CD4-positive, CD25-positive, alpha-beta regulatory T cell (primary cell): ENCODE data around the gene TSPAN3. TPM values are rescaled to one million over a fixed set of nuclear protein-coding genes. Genes with fewer than 3 reads are reported as not detected.
A peak's percentile ranks its signal among the peaks of the same experiment; 100 is the strongest.

Source experiments
- ATAC-seq, 2 donors: fragments of 150-1000 bp; cut with Tn5 transposase; one replicate each; pipeline ENCODE4 v1.10.0; 2021; ENCODE audit warnings: low read depth in 2 of 2, moderate number of reproducible peaks in 2 of 2, moderate library complexity in 1 of 2
- DNase-seq, 3 donors: peaks; one replicate each; pipeline versions ENCODE4 v3.0.0 to v3.0.0-alpha.2; 2012 to 2022; ENCODE audit warnings: mixed read lengths in 1 of 3
- H3K27ac ChIP-seq: one replicate; pipeline ENCODE4 v1.7.0; 2013; ENCODE audit warnings: mild to moderate bottlenecking, low read length; ENCODE audit not compliant: insufficient read depth, poor library complexity, severe bottlenecking
- H3K27me3 ChIP-seq: one replicate; pipeline ENCODE4 v1.7.0; 2013; ENCODE audit warnings: low read length; ENCODE audit not compliant: control insufficient read depth, insufficient read depth
- H3K36me3 ChIP-seq: one replicate; pipeline ENCODE4 v1.7.0; 2013; ENCODE audit warnings: mild to moderate bottlenecking, low read length, moderate library complexity; ENCODE audit not compliant: control insufficient read depth, insufficient read depth
- H3K4me1 ChIP-seq: 2 replicates; pipeline ENCODE4 v1.7.0; 2013; ENCODE audit warnings: mild to moderate bottlenecking, low read length; ENCODE audit not compliant: insufficient read depth, control insufficient read depth, poor library complexity, severe bottlenecking
- H3K4me3 ChIP-seq: one replicate; pipeline ENCODE4 v1.7.0; 2013; ENCODE audit warnings: low read depth, mild to moderate bottlenecking, low read length, moderate library complexity
- H3K9me3 ChIP-seq, 2 experiments: 1 replicate in 1 of 2; 2 replicates in 1 of 2; pipeline ENCODE4 v1.7.0; 2013; ENCODE audit warnings: low read length in 2 of 2, mild to moderate bottlenecking in 1 of 2, moderate library complexity in 1 of 2; ENCODE audit not compliant: control insufficient read depth in 2 of 2
- H3K27ac Mint-ChIP-seq, 3 donors: one replicate each; pipeline ENCODE4 v1.8.0; 2020 to 2022; ENCODE audit warnings: mild to moderate bottlenecking in 3 of 3, mixed read lengths in 3 of 3, moderate library complexity in 2 of 3
- H3K27me3 Mint-ChIP-seq: one replicate; pipeline ENCODE4 v1.8.0; 2022; ENCODE audit warnings: mild to moderate bottlenecking, mixed read lengths
- H3K36me3 Mint-ChIP-seq: one replicate; pipeline ENCODE4 v1.8.0; 2020; ENCODE audit warnings: mixed read lengths
- H3K4me1 Mint-ChIP-seq, 4 donors: one replicate each; pipeline ENCODE4 v1.8.0; 2020 to 2022; ENCODE audit warnings: mixed read lengths in 4 of 4, mild to moderate bottlenecking in 1 of 4
- H3K4me3 Mint-ChIP-seq, 4 donors: one replicate each; pipeline ENCODE4 v1.8.0; 2020 to 2022; ENCODE audit warnings: mild to moderate bottlenecking in 4 of 4, mixed read lengths in 4 of 4, moderate library complexity in 3 of 4
- H3K9me3 Mint-ChIP-seq, 7 donors: one replicate each; pipeline ENCODE4 v1.8.0; 2020 to 2022; ENCODE audit warnings: mixed read lengths in 7 of 7, mild to moderate bottlenecking in 3 of 7, moderate library complexity in 2 of 7
- polyA plus RNA-seq, 4 donors: library from polyadenylated mRNA; unstranded; fragments of 300-500 nt; fragmentation: Illumina TruSeq; gene quantifications; one replicate each; pipeline ENCODE4 v1.2.3, GENCODE V29; 2021
- total RNA-seq: library from RNA; stranded (reverse); gene quantifications from one replicate; pipeline ENCODE4 v1.2.3, GENCODE V29; 2022

Gene TSPAN3
- total and polyA plus RNA-seq, 5 donors from 2014 or later, result 5.4 to 31.0 (median 24.2) TPM

- H3K27ac ChIP-seq, result no peak overlapping the region
- peaks cover 54% of the 10 kb centered on the region for H3K36me3 ChIP-seq
- no peak overlapping the region for H3K4me3 ChIP-seq
- peaks cover 0 to 1% (median 0%) of the 10 kb centered on the region in 7 donors for H3K9me3 Mint-ChIP-seq
- ATAC-seq (no peak), DNase-seq (no peak)
- H3K4me3 Mint-ChIP-seq, result no peak overlapping the region
- H3K27ac Mint-ChIP-seq, result peak overlapping the region in 1 of 3 donors; percentile 51
- peaks cover 1% of the 10 kb centered on the region for H3K36me3 Mint-ChIP-seq
- H3K9me3 ChIP-seq, result no peaks in the 10 kb centered on the region
- H3K27me3 Mint-ChIP-seq, result no peaks in the 10 kb centered on the region
- H3K4me1 Mint-ChIP-seq, result peaks cover 0 to 2% (median under 1%) of the 10 kb centered on the region in 4 donors
- no peaks in the 10 kb centered on the region for H3K4me1 ChIP-seq
- H3K27me3 ChIP-seq, result no peaks in the 10 kb centered on the region
Measured at GRCh38 chr15:77030928-77031375, 40.0 kb downstream of the TSPAN3 start.

- H3K27me3 Mint-ChIP-seq, result no peaks in the 10 kb centered on the region
- no peak overlapping the region for H3K27ac ChIP-seq
- H3K4me1 Mint-ChIP-seq, result peaks cover 0 to 4% (median under 1%) of the 10 kb centered on the region in 4 donors
- H3K4me3 ChIP-seq, result no peak overlapping the region
- H3K36me3 ChIP-seq, result peaks cover 54% of the 10 kb centered on the region
- no peak for DNase-seq
- no peaks in the 10 kb centered on the region for H3K9me3 ChIP-seq
- ATAC-seq, result no peak
- no peak overlapping the region for H3K27ac Mint-ChIP-seq
- no peaks in the 10 kb centered on the region for H3K4me1 ChIP-seq
- no peaks in the 10 kb centered on the region for H3K36me3 Mint-ChIP-seq
- H3K9me3 Mint-ChIP-seq, result peaks cover 0 to 1% (median 0%) of the 10 kb centered on the region in 7 donors
- no peaks in the 10 kb centered on the region for H3K27me3 ChIP-seq
- H3K4me3 Mint-ChIP-seq, result no peak overlapping the region
Measured at GRCh38 chr15:77030048-77030927, 40.6 kb downstream of the TSPAN3 start.

- no peaks in the 10 kb centered on the region for H3K4me1 ChIP-seq
- DNase-seq (no peak), ATAC-seq (no peak)
- no peaks in the 10 kb centered on the region for H3K9me3 ChIP-seq
- no peak overlapping the region for H3K4me3 ChIP-seq
- H3K9me3 Mint-ChIP-seq, result peaks cover 0 to 1% (median 0%) of the 10 kb centered on the region in 7 donors
- H3K4me3 Mint-ChIP-seq, result no peak overlapping the region
- H3K36me3 ChIP-seq, result peaks cover 58% of the 10 kb centered on the region
- H3K4me1 Mint-ChIP-seq, result peaks cover 0 to 4% (median under 1%) of the 10 kb centered on the region in 4 donors
- peak overlapping the region in 1 of 3 donors; percentile 76 for H3K27ac Mint-ChIP-seq
- no peaks in the 10 kb centered on the region for H3K27me3 ChIP-seq
- H3K27me3 Mint-ChIP-seq, result no peaks in the 10 kb centered on the region
- no peak overlapping the region for H3K27ac ChIP-seq
- no peaks in the 10 kb centered on the region for H3K36me3 Mint-ChIP-seq
Measured at GRCh38 chr15:77029166-77030047, 41.5 kb downstream of the TSPAN3 start.

GRCh38 chr15:77028451-77029165 is 42.3 kb downstream of the TSPAN3 start:
- Mint-ChIP-seq H3K9me3 (peaks cover 0 to 1% (median 0%) of the 10 kb centered on the region in 7 donors), H3K36me3 (no peaks in the 10 kb centered on the region), H3K27me3 (no peaks in the 10 kb centered on the region), H3K27ac (no peak overlapping the region), H3K4me1 (peaks cover 0 to 7% (median 2%) of the 10 kb centered on the region in 4 donors), H3K4me3 (no peak overlapping the region)
- Histone ChIP-seq H3K9me3 (no peaks in the 10 kb centered on the region), H3K4me1 (no peaks in the 10 kb centered on the region), H3K27ac (no peak overlapping the region), H3K27me3 (no peaks in the 10 kb centered on the region), H3K36me3 (peaks cover 57% of the 10 kb centered on the region), H3K4me3 (no peak overlapping the region)
- DNase-seq, result peak in 1 of 3 donors; percentile 0
- no peak for ATAC-seq

- H3K9me3 Mint-ChIP-seq, result peaks cover 0 to 1% (median 0%) of the 10 kb centered on the region in 7 donors
- peaks cover 53% of the 10 kb centered on the region for H3K36me3 ChIP-seq
- no peak overlapping the region for H3K27ac Mint-ChIP-seq
Measured at GRCh38 chr15:77027697-77028450, 43.0 kb downstream of the TSPAN3 start.

GRCh38 chr15:77027111-77027696 is 43.7 kb downstream of the TSPAN3 start:
- no peak overlapping the region for H3K4me3 Mint-ChIP-seq
- H3K27me3 Mint-ChIP-seq, result no peaks in the 10 kb centered on the region
- ATAC-seq (no peak), DNase-seq (no peak)
- Histone ChIP-seq H3K27me3 (no peaks in the 10 kb centered on the region), H3K4me1 (peaks cover 1% of the 10 kb centered on the region), H3K4me3 (no peak overlapping the region), H3K27ac (no peak overlapping the region), H3K9me3 (no peaks in the 10 kb centered on the region), H3K36me3 (peaks cover 58% of the 10 kb centered on the region)
- peak overlapping the region in 1 of 3 donors; percentile 20 for H3K27ac Mint-ChIP-seq
- H3K4me1 Mint-ChIP-seq, result peaks cover 1 to 17% (median 9%) of the 10 kb centered on the region in 4 donors
- H3K9me3 Mint-ChIP-seq, result peaks cover 0 to 1% (median 0%) of the 10 kb centered on the region in 7 donors
- H3K36me3 Mint-ChIP-seq, result no peaks in the 10 kb centered on the region

More at GRCh38 chr15:77027697-77028450, 43.0 kb downstream of the TSPAN3 start:
- Histone ChIP-seq H3K4me3 (no peak overlapping the region), H3K4me1 (no peaks in the 10 kb centered on the region), H3K9me3 (no peaks in the 10 kb centered on the region), H3K27ac (no peak overlapping the region), H3K27me3 (no peaks in the 10 kb centered on the region)
- H3K4me3 Mint-ChIP-seq, result no peak overlapping the region
- DNase-seq (peak in 1 of 3 donors; percentile 0), ATAC-seq (no peak)
- peaks cover 0 to 12% (median 5%) of the 10 kb centered on the region in 4 donors for H3K4me1 Mint-ChIP-seq
- H3K36me3 Mint-ChIP-seq, result no peaks in the 10 kb centered on the region
- no peaks in the 10 kb centered on the region for H3K27me3 Mint-ChIP-seq
